HG02884 (cell line): Measurements from ENCODE around the gene OPCML.

ENCODE experiments used
- ATAC-seq: cut with Tn5 transposase; IDR thresholded peaks from one replicate; pipeline ENCODE4 v1.9.1; 2021; ENCODE audit warnings: mild to moderate bottlenecking, moderate library complexity; ENCODE audit not compliant: unreplicated experiment

Gene OPCML

GRCh38 chr11:133049244-133050019 lies 482.9 kb downstream of the OPCML start:
- ATAC-seq: no peak

DNA sequence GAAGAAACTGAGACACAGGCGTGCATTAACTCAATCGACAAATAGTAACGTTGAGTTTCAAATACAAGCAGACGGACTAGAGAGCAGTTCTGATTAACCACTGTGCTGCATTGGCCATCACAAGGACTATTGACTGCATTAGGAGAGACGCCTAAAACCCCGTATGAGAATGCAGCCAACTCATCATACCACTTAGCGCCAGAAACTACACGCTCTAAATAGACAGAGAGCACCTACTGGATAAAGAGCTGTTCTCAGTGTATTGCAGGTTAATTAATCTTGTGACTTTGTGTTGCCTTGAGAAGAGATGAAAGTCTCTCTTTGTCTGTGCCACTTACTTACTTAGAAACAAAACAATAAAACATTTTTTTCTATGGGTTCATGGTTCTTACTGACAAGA lies 484.0 kb downstream of the OPCML start:
- no peak for ATAC-seq

DNA sequence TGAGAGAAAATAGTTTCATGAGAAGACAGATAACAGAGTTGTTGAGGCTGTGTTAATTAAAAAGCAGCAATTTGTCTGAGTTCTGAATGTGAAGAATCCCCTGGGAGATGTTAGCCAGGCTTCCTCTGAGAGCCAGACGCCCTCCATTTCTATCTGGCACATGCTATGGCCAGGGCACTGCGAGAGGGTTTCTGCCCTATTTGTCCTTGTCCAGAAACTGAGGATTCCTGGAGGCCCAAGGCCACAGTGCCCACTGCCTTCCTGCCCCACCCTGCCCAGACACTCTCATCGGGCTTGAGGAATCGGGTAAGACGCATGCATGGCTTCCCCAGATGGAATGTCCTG lies 484.6 kb downstream of the OPCML start:
- ATAC-seq: no peak

GRCh38 chr11:133047036-133047770 lies 485.1 kb downstream of the OPCML start:
- ATAC-seq: no peak

DNA sequence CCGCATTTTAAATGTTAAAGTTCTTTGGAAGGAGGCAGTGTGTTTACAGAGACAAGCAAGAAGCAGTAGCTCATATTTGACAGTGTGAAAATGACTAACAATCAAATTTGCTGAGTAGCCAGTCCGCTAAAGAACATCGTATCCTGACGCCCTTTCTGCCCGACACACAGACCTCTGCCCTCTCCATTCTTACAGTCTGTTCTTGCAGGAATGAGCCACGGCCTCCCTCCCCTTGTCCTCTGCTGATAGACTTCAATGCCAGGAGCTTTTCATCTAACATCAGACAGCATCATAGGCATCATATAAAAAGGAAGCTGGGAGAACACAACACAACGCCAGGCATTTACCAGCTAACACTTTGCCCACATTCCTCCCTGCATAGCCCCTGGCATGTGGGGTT lies 486.0 kb downstream of the OPCML start:
- no peak for ATAC-seq

- ATAC-seq: no peak
These were observed 490.1 kb downstream of the OPCML start for GRCh38 chr11:133041928-133042882.

DNA sequence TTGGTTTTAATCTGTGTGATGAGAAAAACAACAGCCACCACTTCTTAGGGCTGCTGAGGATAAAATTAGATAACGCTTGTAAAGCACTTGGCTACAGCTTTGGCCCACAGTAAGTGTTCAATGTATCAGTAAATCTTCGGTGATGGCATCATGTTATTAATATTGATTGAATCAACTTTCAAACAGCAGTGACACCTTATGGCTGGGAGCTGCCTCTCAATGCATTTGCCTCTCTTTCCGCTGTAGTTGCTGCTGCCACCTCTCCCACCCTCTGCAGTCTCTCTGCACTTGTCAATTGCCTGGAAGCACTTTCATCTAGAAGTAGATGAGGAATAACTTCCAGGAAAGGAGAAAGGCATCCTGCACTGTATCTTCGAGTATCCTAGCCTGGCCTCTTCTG lies 491.1 kb downstream of the OPCML start:
- no peak for ATAC-seq

- ATAC-seq: no peak
These were observed 491.9 kb downstream of the OPCML start for GRCh38 chr11:133040289-133040900.

GRCh38 chr11:133038850-133039249 lies 493.5 kb downstream of the OPCML start:
- no peak for ATAC-seq

GRCh38 chr11:133034929-133035328 lies 497.4 kb downstream of the OPCML start:
- ATAC-seq: no peak

DNA sequence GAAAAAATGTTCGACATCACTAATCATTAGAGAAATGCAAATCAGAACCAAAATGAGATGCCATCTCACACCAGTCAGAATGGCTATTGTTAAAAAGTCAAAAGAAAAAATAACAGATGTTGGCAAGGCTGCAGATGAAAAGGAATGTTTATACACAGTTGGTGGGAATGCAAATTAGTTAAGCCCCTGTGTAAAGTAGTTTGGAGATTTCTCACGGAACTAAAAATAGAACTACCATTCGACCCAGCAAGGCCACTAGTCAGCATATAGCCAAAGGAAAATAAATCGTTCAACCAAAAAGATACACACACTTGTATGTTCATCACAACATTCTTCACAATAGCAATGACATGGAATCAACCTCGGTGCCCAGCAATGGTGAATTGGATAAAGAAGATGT lies 503.2 kb downstream of the OPCML start:
- no peak for ATAC-seq

DNA sequence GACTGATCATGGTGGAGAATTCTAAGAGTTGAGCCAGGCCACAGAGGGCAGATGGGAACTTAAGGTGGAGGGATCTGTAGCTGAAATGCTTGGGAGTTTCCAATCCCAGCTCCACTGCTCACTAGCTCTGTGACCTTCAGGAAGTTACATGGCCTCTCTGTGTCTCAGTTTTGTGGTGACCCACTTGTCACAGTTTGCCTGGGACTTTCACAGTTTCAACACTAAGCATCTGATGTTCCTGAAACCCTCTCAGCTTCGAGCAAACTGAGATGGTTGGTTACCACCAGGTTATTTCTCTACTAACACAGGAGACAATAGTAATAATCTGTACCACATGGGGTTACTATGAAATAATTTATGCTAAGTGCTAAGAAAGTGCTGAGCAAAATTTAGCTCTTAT lies 505.3 kb downstream of the OPCML start:
- ATAC-seq: no peak

GRCh38 chr11:133024301-133024700 lies 508.0 kb downstream of the OPCML start:
- ATAC-seq: no peak

- no peak for ATAC-seq
These were observed 509.1 kb downstream of the OPCML start for GRCh38 chr11:133023232-133023631.

DNA sequence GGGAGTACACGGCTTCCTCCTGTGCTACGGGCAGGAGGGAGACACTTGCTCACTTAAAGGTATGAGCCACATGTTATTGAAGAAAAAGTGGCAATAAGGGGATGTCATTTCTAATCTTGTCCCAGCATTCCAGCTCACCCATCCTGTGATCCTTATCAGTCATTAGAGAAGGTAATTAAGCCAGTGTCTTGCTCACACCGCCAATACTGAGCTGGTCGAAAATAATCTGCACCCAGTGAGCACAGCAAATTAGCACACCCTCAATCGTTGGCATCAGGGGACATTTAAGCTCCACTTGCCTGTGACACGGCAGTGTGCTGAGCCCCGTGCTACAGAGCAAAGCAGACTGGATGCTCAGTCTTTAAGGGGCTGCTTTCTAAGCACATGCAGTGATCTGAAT lies 510.7 kb downstream of the OPCML start:
- ATAC-seq: no peak

GRCh38 chr11:133020372-133020714 lies 512.0 kb downstream of the OPCML start:
- no peak for ATAC-seq

- no peak for ATAC-seq
These were observed 512.5 kb downstream of the OPCML start for GRCh38 chr11:133019545-133020371.

GRCh38 chr11:133015457-133015856 lies 516.8 kb downstream of the OPCML start:
- ATAC-seq: no peak

GRCh38 chr11:133014337-133014736 lies 518.0 kb downstream of the OPCML start:
- no peak for ATAC-seq

DNA sequence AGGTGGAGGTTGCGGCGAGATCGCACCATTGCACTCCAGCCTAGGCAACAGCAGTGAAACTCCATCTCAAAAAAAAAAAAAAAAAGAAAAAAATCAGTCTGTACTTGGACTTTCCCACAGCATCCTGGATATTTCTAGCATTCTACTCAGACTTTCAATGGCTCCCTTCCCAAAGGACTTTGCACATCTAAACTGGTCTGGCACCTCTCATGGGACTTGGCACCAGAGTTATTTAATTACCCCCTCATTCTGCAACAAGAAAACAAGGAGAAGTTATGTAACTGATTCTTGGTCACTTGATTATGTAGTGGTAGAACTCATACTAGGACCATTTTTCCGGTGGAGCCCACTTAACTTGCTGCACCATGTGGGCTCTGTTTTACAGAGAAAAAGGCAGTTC lies 519.5 kb downstream of the OPCML start:
- ATAC-seq: no peak
